Naive thymus-derived CD4-positive, alpha-beta T cell (primary cell): Measurements from ENCODE around the gene MRPL2. TPM values are rescaled to one million over a fixed set of nuclear protein-coding genes. Genes with fewer than 3 reads are reported as not detected.
A peak's percentile ranks its signal among the peaks of the same experiment; 100 is the strongest.

Source experiments
- ATAC-seq: fragments of 150-1000 bp; cut with Tn5 transposase; 2 replicates; pipeline ENCODE4 v1.10.0; 2021; ENCODE audit warnings: mild to moderate bottlenecking, moderate library complexity
- CTCF ChIA-PET: fragments of 350-600 bp; sonication (Branson Sonifier 250); formaldehyde crosslinking; loops from one replicate; lab custom pipeline; 2021; ENCODE audit warnings: antibody characterized with exemption; lab: Charles Lee
- POLR2A ChIA-PET: fragments of 350-600 bp; sonication (Branson Sonifier 250); formaldehyde crosslinking; loops from one replicate; lab custom pipeline; 2021; ENCODE audit warnings: antibody characterized with exemption, inconsistent platforms; lab: Charles Lee
- DNase-seq, 9 donors: peaks; one replicate each; pipeline versions ENCODE4 v3.0.0 to v3.0.0-alpha.2; 2020 to 2022; ENCODE audit warnings: mixed read lengths in 1 of 9
- H3K27ac ChIP-seq: one replicate; pipeline ENCODE4 v1.7.0; 2013; ENCODE audit warnings: mild to moderate bottlenecking, low read depth, low read length, moderate library complexity
- H3K27me3 ChIP-seq, 2 donors: one replicate each; pipeline ENCODE4 v1.7.0; 2013; ENCODE audit warnings: low read length in 2 of 2, mild to moderate bottlenecking in 2 of 2, moderate library complexity in 2 of 2; ENCODE audit not compliant: control insufficient read depth in 2 of 2, insufficient read depth in 2 of 2
- H3K36me3 ChIP-seq, 3 experiments: 1 replicate in 2 of 3; 2 replicates in 1 of 3; pipeline ENCODE4 v1.7.0; 2013; ENCODE audit warnings: low read length in 3 of 3, mild to moderate bottlenecking in 3 of 3, moderate library complexity in 1 of 3; ENCODE audit not compliant: insufficient read depth in 3 of 3, control insufficient read depth in 2 of 3
- H3K4me1 ChIP-seq, 2 donors: one replicate each; pipeline ENCODE4 v1.7.0; 2013; ENCODE audit warnings: low read length in 2 of 2, mild to moderate bottlenecking in 2 of 2, moderate library complexity in 1 of 2; ENCODE audit not compliant: control insufficient read depth in 2 of 2, insufficient read depth in 2 of 2
- H3K4me3 ChIP-seq: 2 replicates; pipeline ENCODE4 v1.7.0; 2013; ENCODE audit warnings: mild to moderate bottlenecking, low read length
- H3K9me3 ChIP-seq, 3 experiments: 1 replicate in 2 of 3; 2 replicates in 1 of 3; pipeline ENCODE4 v1.7.0; 2013; ENCODE audit warnings: low read length in 3 of 3; ENCODE audit not compliant: control insufficient read depth in 2 of 3
- H3K27ac Mint-ChIP-seq, 9 donors: one replicate each; pipeline ENCODE4 v1.8.0; 2020 to 2022; ENCODE audit warnings: mixed read lengths in 9 of 9, mild to moderate bottlenecking in 8 of 9, moderate library complexity in 5 of 9, inconsistent platforms in 2 of 9
- H3K27me3 Mint-ChIP-seq, 5 donors: one replicate each; pipeline ENCODE4 v1.8.0; 2021 to 2022; ENCODE audit warnings: mixed read lengths in 5 of 5, mild to moderate bottlenecking in 1 of 5
- H3K36me3 Mint-ChIP-seq, 5 donors: one replicate each; pipeline ENCODE4 v1.8.0; 2020 to 2022; ENCODE audit warnings: mixed read lengths in 5 of 5, mild to moderate bottlenecking in 3 of 5, inconsistent platforms in 1 of 5
- H3K4me1 Mint-ChIP-seq, 7 donors: one replicate each; pipeline ENCODE4 v1.8.0; 2020 to 2022; ENCODE audit warnings: mixed read lengths in 7 of 7, mild to moderate bottlenecking in 3 of 7, inconsistent platforms in 1 of 7
- H3K4me3 Mint-ChIP-seq, 10 donors: one replicate each; pipeline ENCODE4 v1.8.0; 2020 to 2022; ENCODE audit warnings: mild to moderate bottlenecking in 10 of 10, mixed read lengths in 10 of 10, moderate library complexity in 6 of 10, inconsistent platforms in 2 of 10
- H3K9me3 Mint-ChIP-seq, 11 donors: one replicate each; pipeline ENCODE4 v1.8.0; 2020 to 2022; ENCODE audit warnings: mixed read lengths in 11 of 11, mild to moderate bottlenecking in 4 of 11, inconsistent platforms in 1 of 11, moderate library complexity in 1 of 11
- intact Hi-C, 2 donors: fragments of 100-400 bp; cut with micrococcal nuclease; formaldehyde crosslinking; loops; one replicate each; pipeline ENCODE4 v1.15.1; 2023
- polyA plus RNA-seq, 2 donors: library from polyadenylated mRNA; unstranded; fragments of 300-500 nt; fragmentation: Illumina TruSeq; gene quantifications; one replicate each; pipeline ENCODE4 v1.2.3, GENCODE V29; 2021
- total RNA-seq, 6 experiments: library from RNA in 5 of 6; stranded (reverse) in 5 of 6; gene quantifications; 1 replicate in 5 of 6; 2 replicates in 1 of 6; pipeline ENCODE4 v1.2.3 and lab custom pipeline; 2021 to 2026

The MRPL2 gene
- total and polyA plus RNA-seq, 7 experiments from 2014 or later = 32.0 to 58.6 (median 48.4) TPM

DNA sequence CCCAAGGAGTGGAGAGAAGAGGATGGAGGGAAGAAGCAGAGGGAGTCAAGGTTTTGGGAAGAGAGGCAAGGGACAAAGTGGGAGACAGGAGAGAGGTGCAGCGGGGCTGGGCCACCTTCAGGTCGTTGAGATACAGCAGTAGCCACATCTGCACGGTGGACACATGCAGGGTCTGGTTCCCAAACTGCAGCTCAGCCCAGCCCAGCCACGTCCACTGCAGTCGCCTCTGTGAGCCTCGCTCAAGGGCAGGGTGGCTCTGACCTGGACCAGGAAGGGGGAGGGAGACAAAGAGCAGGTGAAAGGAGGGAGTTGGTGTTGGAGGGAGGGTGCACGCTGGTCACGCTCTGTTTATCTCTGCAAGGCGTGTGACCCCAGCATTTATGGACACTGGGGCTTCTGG is 20.5 kb downstream of the MRPL2 start:
- no peaks in the 10 kb centered on the region for H3K9me3 Mint-ChIP-seq
- Histone ChIP-seq H3K4me3 (no peak overlapping the region), H3K27ac (no peak overlapping the region), H3K9me3 (no peaks in the 10 kb centered on the region), H3K4me1 (no peaks in the 10 kb centered on the region), H3K36me3 (peaks cover 0 to 74% (median 0%) of the 10 kb centered on the region in 3 experiments), H3K27me3 (no peaks in the 10 kb centered on the region)
- H3K27me3 Mint-ChIP-seq = no peaks in the 10 kb centered on the region
- intact Hi-C loops = no loop called here
- peak overlapping the region in 4 of 9 donors; percentile 21 to 80 (median 42) for H3K27ac Mint-ChIP-seq
- ATAC-seq (no peak), DNase-seq (no peak)
- no peaks in the 10 kb centered on the region for H3K4me1 Mint-ChIP-seq
- H3K36me3 Mint-ChIP-seq = peaks cover 0 to 32% (median 4%) of the 10 kb centered on the region in 5 donors
- no peak overlapping the region for H3K4me3 Mint-ChIP-seq
- ChIA-PET CTCF (no interaction called here), POLR2A (interaction anchor here (0.7 kb wide), 2 partner anchors 18 to 21 kb away, joined by 3 read pairs; partner anchors contain the start of genes KLC4, MRPL2 and RRP36)

DNA sequence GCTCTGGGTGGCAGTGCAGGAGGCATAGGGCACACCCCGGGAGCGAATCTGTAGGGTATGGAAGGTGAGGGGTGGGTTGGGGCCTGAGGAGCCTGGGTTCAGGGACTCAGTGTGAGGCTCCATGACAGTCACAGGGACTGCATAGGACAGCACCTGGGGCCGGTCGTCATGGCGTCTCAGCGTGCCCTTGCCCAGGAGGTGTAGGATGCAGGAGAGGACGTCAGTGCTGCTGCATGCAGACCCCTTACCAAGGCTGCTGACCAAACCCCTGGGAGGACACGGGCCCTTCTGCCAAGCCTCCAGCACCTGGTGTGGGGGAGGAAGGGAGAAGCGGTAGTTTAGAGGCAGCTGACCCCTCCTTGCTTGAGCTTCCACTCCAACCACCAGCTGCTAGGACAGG is 21.5 kb downstream of the MRPL2 start:
- Histone ChIP-seq H3K4me3 (no peak overlapping the region), H3K36me3 (peaks cover 0 to 68% (median 6%) of the 10 kb centered on the region in 3 experiments), H3K4me1 (no peaks in the 10 kb centered on the region), H3K27ac (no peak overlapping the region), H3K9me3 (no peaks in the 10 kb centered on the region), H3K27me3 (no peaks in the 10 kb centered on the region)
- H3K27ac Mint-ChIP-seq = peak overlapping the region in 1 of 9 donors; percentile 62
- intact Hi-C loops = no loop called here
- no peak overlapping the region for H3K4me3 Mint-ChIP-seq
- no peaks in the 10 kb centered on the region for H3K9me3 Mint-ChIP-seq
- H3K36me3 Mint-ChIP-seq = peaks cover 0 to 28% (median 4%) of the 10 kb centered on the region in 5 donors
- no peak for ATAC-seq
- H3K27me3 Mint-ChIP-seq = no peaks in the 10 kb centered on the region
- no peak for DNase-seq
- CTCF ChIA-PET = no interaction called here
- POLR2A ChIA-PET = interaction anchor here (1.1 kb wide), 1 partner anchor 15 kb away, joined by 3 read pairs; no protein-coding TSS in a partner anchor
- peaks cover 0 to 4% (median 0%) of the 10 kb centered on the region in 7 donors for H3K4me1 Mint-ChIP-seq

DNA sequence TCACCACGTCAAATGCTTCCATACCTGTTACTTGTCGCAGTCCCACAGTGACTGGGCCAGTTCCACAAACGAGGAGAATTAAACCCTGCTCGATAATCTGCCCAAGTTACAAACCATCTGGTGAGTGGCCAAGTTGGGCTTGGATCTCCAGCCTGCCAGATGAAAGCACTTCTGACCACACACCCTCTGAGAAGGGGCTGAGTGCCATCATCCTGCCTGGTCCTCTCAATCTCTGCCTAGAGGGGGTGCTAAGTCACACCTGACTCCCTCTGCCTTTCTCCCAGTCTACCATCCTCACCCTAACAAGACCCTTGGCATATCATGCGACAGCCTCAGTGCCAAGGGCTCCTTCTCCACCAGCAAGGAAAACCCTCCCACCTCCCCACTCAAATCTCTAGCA is 22.0 kb downstream of the MRPL2 start:
- no peak for DNase-seq
- Mint-ChIP-seq H3K27me3 (no peaks in the 10 kb centered on the region), H3K4me1 (peaks cover 0 to 4% (median 0%) of the 10 kb centered on the region in 7 donors), H3K27ac (no peak overlapping the region), H3K4me3 (no peak overlapping the region), H3K9me3 (no peaks in the 10 kb centered on the region), H3K36me3 (peaks cover 0 to 23% (median 4%) of the 10 kb centered on the region in 5 donors)
- Histone ChIP-seq H3K9me3 (no peaks in the 10 kb centered on the region), H3K36me3 (peaks cover 0 to 70% (median 6%) of the 10 kb centered on the region in 3 experiments), H3K4me1 (no peaks in the 10 kb centered on the region), H3K4me3 (no peak overlapping the region), H3K27ac (no peak overlapping the region), H3K27me3 (no peaks in the 10 kb centered on the region)
- ChIA-PET POLR2A (interaction anchor here (1.1 kb wide), 1 partner anchor 15 kb away, joined by 3 read pairs; no protein-coding TSS in a partner anchor), CTCF (no interaction called here)
- ATAC-seq = no peak
- intact Hi-C loops = no loop called here

DNA sequence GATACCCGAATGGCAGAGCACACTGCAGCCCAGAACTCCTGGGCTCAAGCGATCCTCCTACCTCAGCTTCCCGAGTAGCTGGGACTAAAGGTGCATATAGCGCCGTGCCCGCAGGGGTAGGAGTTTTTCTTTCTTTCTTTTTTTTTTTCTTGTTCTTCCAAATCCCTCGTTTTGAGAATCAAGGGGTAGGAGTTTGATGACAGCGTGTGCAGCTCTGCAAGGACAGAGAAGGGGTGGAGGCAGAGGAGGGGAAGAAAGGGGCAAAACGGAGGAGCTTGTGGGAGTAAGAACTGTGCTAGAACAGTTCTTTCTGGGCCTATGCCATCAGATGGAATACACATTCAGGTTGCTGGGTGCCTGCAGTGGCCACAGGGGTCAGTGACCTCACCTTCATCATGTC is 22.5 kb downstream of the MRPL2 start:
- H3K4me3 Mint-ChIP-seq = no peak overlapping the region
- H3K4me3 ChIP-seq = no peak overlapping the region
- H3K27ac Mint-ChIP-seq = peak overlapping the region in 1 of 9 donors; percentile 63
- H3K36me3 ChIP-seq = peaks cover 0 to 73% (median 6%) of the 10 kb centered on the region in 3 experiments
- H3K9me3 Mint-ChIP-seq = no peaks in the 10 kb centered on the region
- H3K4me1 ChIP-seq = no peaks in the 10 kb centered on the region
- ChIA-PET POLR2A (no interaction called here), CTCF (no interaction called here)
- H3K4me1 Mint-ChIP-seq = peaks cover 0 to 4% (median 0%) of the 10 kb centered on the region in 7 donors
- DNase-seq = no peak
- no peak overlapping the region for H3K27ac ChIP-seq
- H3K36me3 Mint-ChIP-seq = peaks cover 0 to 22% (median 4%) of the 10 kb centered on the region in 5 donors
- no peaks in the 10 kb centered on the region for H3K9me3 ChIP-seq
- no peaks in the 10 kb centered on the region for H3K27me3 ChIP-seq
- H3K27me3 Mint-ChIP-seq = no peaks in the 10 kb centered on the region
- no peak for ATAC-seq
- intact Hi-C loops = no loop called here

DNA sequence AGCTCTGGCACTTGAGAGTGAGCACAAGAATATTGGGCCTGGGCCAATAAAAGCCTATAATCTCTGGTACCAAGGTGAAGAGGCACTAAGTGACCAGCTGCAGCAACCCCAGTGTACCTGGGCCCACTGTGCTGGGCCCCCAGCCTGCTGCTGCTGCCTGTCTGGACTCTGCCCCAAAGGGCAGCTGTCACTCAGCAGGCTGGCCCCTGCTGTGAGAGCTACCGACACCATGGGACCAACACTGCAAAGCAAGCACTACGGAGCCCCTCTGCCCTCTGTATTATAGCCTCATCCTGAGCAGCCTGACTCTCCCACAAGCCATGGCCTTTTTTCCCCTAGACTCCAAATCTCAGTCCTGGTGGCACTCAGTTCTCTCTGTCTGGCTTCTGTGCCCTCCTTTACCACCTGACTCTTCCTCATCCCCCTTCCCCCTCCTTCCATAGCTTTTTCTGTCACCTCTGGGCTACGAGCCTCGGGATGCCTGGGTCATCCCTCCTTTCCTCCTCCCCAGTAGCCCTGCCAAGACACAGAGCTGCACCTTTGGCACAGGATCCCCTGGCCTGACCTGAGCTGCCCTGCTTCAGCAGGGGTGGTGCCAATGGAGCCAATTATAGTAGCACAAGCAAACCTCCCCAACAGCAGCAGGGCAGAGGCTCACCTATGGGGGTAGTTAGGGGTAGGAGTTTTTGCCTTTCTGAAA is 23.6 kb downstream of the MRPL2 start:
- no peak overlapping the region for H3K4me3 ChIP-seq
- DNase-seq (no peak), ATAC-seq (no peak)
- ChIA-PET POLR2A (no interaction called here), CTCF (interaction anchor here (0.6 kb wide), 1 partner anchor 20 kb away, joined by 4 read pairs; no protein-coding TSS in a partner anchor)
- H3K9me3 ChIP-seq = no peaks in the 10 kb centered on the region
- H3K4me1 ChIP-seq = no peaks in the 10 kb centered on the region
- H3K4me1 Mint-ChIP-seq = peaks cover 0 to 4% (median 0%) of the 10 kb centered on the region in 7 donors
- H3K27ac ChIP-seq = no peak overlapping the region
- H3K36me3 Mint-ChIP-seq = peaks cover 0 to 25% (median 4%) of the 10 kb centered on the region in 5 donors
- peak overlapping the region in 6 of 9 donors; percentile 8 to 74 (median 51) for H3K27ac Mint-ChIP-seq
- no peak overlapping the region for H3K4me3 Mint-ChIP-seq
- no peaks in the 10 kb centered on the region for H3K9me3 Mint-ChIP-seq
- no peaks in the 10 kb centered on the region for H3K27me3 Mint-ChIP-seq
- H3K36me3 ChIP-seq = peaks cover 0 to 68% (median 6%) of the 10 kb centered on the region in 3 experiments
- no peaks in the 10 kb centered on the region for H3K27me3 ChIP-seq
- intact Hi-C loops = no loop called here

DNA sequence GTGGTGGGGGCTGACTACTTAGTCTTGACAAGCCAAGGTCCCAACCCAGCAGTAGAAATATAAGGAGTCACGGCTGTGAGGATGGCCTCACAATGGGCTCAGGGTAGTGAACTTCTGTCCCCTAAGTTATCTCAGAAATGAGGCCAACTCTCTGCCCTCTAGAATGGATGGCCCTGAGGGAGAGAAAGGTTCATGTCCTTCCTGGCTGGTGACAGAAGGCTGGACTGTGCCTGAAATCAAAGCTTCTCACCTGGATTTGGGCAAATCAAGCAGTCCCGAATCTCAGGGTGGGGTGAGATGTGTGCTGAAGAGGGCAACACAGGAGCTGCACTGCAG is 25.1 kb downstream of the MRPL2 start:
- Mint-ChIP-seq H3K4me1 (peaks cover 0 to 4% (median 0%) of the 10 kb centered on the region in 7 donors), H3K4me3 (no peak overlapping the region), H3K36me3 (peaks cover 0 to 32% (median 4%) of the 10 kb centered on the region in 5 donors), H3K27ac (peak overlapping the region in 5 of 9 donors; percentile 7 to 65 (median 22)), H3K9me3 (no peaks in the 10 kb centered on the region), H3K27me3 (no peaks in the 10 kb centered on the region)
- H3K9me3 ChIP-seq = no peaks in the 10 kb centered on the region
- no peaks in the 10 kb centered on the region for H3K27me3 ChIP-seq
- no peak overlapping the region for H3K4me3 ChIP-seq
- no peaks in the 10 kb centered on the region for H3K4me1 ChIP-seq
- CTCF ChIA-PET = interaction anchor here (0.7 kb wide), 1 partner anchor 418 kb away, joined by 3 read pairs; no protein-coding TSS in a partner anchor
- intact Hi-C loops = no loop called here
- POLR2A ChIA-PET = no interaction called here
- H3K36me3 ChIP-seq = peaks cover under 1 to 69% (median 6%) of the 10 kb centered on the region in 3 experiments
- ATAC-seq (no peak), DNase-seq (no peak)
- H3K27ac ChIP-seq = no peak overlapping the region
